RWPE2 (cell line): Measurements from ENCODE around the gene IQCF5.

Source experiments
- ATAC-seq: fragments of 200-7000 bp; cut with Tn5 transposase; 3 replicates; pipeline ENCODE4 v1.9.1; 2021; ENCODE audit warnings: low read depth
- DNase-seq: peaks from one replicate; pipeline ENCODE4 v3.0.0-alpha.2; 2020; ENCODE audit warnings: low spot score
- H3K27ac ChIP-seq: fragments of 450-650 bp; 2 replicates; pipeline ENCODE4 v1.5.1; 2017; ENCODE audit warnings: mild to moderate bottlenecking; ENCODE audit not compliant: poor library complexity, severe bottlenecking
- H3K27me3 ChIP-seq: fragments of 250-450 bp; sonication (Bioruptor Pico); 2 replicates; pipeline ENCODE4 v1.5.1; 2021; ENCODE audit warnings: mild to moderate bottlenecking, moderate library complexity; ENCODE audit not compliant: insufficient read depth, poor library complexity, severe bottlenecking
- H3K36me3 ChIP-seq: fragments of 250-450 bp; sonication (Bioruptor Pico); 2 replicates; pipeline ENCODE4 v1.5.1; 2020; ENCODE audit warnings: low read depth, mild to moderate bottlenecking, moderate library complexity
- H3K4me1 ChIP-seq: fragments of 250-450 bp; sonication (Bioruptor Pico); 2 replicates; pipeline ENCODE4 v1.5.1; 2021; ENCODE audit warnings: mild to moderate bottlenecking, moderate library complexity; ENCODE audit not compliant: insufficient read depth, poor library complexity, severe bottlenecking
- H3K4me3 ChIP-seq: fragments of 250-450 bp; sonication (Bioruptor Pico); 2 replicates; pipeline ENCODE4 v1.5.1; 2021; ENCODE audit warnings: mild to moderate bottlenecking, moderate library complexity; ENCODE audit not compliant: severe bottlenecking
- H3K9me3 ChIP-seq: fragments of 250-450 bp; sonication (Bioruptor Pico); 2 replicates; pipeline ENCODE4 v1.5.1; 2021; ENCODE audit warnings: mild to moderate bottlenecking, moderate library complexity; ENCODE audit not compliant: severe bottlenecking
- TF ChIP-seq, protein P1 (sequence below): fragments of 450-650 bp; IDR thresholded peaks from one replicate; pipeline ENCODE4 v1.5.1; 2017; ENCODE audit warnings: mild to moderate bottlenecking, moderate library complexity; ENCODE audit not compliant: poor library complexity, severe bottlenecking

Gene IQCF5

DNA sequence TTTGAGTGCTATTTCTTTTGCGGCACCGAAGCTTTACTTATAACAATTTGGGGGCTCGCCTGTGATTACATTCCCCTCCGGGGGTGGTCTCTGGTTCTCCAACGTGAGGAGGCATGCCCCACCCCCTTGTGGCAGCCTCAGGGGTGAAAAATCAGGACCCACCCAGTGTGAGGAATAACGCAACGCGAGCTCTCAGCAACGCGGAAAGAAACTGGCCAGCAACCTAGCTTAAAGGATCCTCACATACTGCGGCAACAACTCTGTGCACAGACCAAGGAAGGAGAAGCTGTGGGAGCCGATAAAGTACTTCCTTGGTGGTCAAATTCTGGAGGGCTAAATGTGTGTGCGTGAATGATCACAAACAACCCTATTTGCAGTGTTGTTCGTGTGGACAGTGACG is 22.0 kb upstream of the IQCF5 start:
- Histone ChIP-seq H3K27ac (peak overlapping the region; percentile 31), H3K27me3 (no peaks in the 10 kb centered on the region), H3K4me1 (no peaks in the 10 kb centered on the region), H3K4me3 (no peak overlapping the region), H3K36me3 (no peaks in the 10 kb centered on the region), H3K9me3 (no peaks in the 10 kb centered on the region)
- no peak for ATAC-seq
- DNase-seq: no peak
- TF ChIP-seq, protein P1, sequence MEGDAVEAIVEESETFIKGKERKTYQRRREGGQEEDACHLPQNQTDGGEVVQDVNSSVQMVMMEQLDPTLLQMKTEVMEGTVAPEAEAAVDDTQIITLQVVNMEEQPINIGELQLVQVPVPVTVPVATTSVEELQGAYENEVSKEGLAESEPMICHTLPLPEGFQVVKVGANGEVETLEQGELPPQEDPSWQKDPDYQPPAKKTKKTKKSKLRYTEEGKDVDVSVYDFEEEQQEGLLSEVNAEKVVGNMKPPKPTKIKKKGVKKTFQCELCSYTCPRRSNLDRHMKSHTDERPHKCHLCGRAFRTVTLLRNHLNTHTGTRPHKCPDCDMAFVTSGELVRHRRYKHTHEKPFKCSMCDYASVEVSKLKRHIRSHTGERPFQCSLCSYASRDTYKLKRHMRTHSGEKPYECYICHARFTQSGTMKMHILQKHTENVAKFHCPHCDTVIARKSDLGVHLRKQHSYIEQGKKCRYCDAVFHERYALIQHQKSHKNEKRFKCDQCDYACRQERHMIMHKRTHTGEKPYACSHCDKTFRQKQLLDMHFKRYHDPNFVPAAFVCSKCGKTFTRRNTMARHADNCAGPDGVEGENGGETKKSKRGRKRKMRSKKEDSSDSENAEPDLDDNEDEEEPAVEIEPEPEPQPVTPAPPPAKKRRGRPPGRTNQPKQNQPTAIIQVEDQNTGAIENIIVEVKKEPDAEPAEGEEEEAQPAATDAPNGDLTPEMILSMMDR: no peak

DNA sequence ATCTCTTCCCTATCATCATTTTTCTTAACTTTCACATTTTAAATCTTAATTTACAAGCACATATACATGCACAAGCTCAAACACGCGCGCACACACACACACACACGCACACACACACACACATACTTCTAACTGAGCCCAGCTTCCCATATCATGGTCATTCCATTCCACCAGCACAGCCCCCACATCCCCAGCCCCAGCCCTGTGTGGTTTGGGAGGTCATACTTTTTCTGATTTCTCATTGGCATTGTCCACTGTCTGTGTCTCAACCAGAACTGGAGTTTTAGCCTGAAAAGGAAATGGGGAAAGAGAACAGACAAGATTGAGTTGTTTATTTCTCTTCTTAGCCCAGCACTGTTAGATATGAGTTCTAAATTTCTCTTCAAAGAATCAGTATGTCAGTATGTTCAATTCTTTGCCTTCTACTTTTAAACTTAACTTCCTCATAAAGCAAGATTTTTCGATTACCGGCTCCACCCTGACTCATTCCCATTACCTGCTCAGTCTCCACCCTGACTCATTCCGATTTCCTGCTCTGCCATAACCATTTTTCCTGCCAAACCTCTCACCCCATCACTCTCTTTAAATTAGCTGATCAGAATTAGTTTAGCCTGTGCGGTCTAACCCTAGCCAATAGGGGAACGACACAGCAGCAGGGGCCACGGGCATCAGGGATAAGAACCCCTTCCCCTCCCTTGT is 21.4 kb upstream of the IQCF5 start:
- H3K27me3 ChIP-seq: no peaks in the 10 kb centered on the region
- no peaks in the 10 kb centered on the region for H3K36me3 ChIP-seq
- no peaks in the 10 kb centered on the region for H3K4me1 ChIP-seq
- H3K4me3 ChIP-seq: no peak overlapping the region
- ATAC-seq (no peak), DNase-seq (no peak)
- TF ChIP-seq, protein P1: no peak
- H3K27ac ChIP-seq: peak overlapping the region; percentile 31
- no peaks in the 10 kb centered on the region for H3K9me3 ChIP-seq

DNA sequence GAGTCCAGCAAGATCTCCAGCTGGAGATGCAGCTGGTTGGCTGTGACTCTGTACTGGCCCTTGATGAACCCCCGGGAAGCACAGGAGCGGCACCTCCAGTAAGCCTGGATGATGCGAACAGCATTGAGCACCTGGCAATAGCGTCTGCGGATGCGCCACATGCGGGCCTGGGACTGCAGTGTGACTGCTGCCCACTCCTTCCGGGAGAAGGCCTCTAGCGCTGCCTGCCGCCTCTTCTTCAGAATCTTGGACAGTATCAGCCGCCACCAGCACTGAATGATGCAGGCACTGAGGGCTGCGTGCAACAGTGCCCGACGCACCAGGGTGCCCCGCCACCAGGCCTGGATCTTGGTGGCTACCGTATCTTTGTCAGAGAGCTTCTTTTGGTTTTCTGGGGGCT is 19.5 kb upstream of the IQCF5 start:
- no peaks in the 10 kb centered on the region for H3K9me3 ChIP-seq
- TF ChIP-seq, protein P1: no peak
- no peak for DNase-seq
- H3K27me3 ChIP-seq: no peaks in the 10 kb centered on the region
- H3K27ac ChIP-seq: no peak overlapping the region
- H3K4me3 ChIP-seq: no peak overlapping the region
- H3K36me3 ChIP-seq: no peaks in the 10 kb centered on the region
- ATAC-seq: no peak
- no peaks in the 10 kb centered on the region for H3K4me1 ChIP-seq

DNA sequence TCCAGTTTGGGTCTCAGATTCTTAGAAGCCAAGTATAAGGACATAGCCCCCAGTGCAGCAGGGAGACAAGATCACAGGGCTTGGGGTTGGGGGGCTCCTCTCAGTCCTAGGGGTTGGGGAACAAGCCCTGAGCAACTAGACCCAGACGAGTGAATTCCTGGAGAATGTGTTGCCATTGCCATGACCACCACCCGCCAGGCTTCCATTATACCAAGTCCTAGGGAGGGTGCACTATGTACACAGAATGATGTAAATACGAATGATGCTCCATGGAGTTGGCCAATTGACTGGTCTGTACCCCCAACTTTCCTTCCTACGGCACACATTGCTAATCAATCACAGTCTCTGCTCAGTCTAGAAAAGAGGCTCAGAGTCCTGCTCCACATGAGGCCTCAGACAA is 19.0 kb upstream of the IQCF5 start:
- no peak overlapping the region for H3K4me3 ChIP-seq
- H3K27me3 ChIP-seq: no peaks in the 10 kb centered on the region
- TF ChIP-seq, protein P1: no peak
- H3K27ac ChIP-seq: no peak overlapping the region
- no peaks in the 10 kb centered on the region for H3K9me3 ChIP-seq
- H3K4me1 ChIP-seq: no peaks in the 10 kb centered on the region
- H3K36me3 ChIP-seq: no peaks in the 10 kb centered on the region
- DNase-seq (no peak), ATAC-seq (no peak)

DNA sequence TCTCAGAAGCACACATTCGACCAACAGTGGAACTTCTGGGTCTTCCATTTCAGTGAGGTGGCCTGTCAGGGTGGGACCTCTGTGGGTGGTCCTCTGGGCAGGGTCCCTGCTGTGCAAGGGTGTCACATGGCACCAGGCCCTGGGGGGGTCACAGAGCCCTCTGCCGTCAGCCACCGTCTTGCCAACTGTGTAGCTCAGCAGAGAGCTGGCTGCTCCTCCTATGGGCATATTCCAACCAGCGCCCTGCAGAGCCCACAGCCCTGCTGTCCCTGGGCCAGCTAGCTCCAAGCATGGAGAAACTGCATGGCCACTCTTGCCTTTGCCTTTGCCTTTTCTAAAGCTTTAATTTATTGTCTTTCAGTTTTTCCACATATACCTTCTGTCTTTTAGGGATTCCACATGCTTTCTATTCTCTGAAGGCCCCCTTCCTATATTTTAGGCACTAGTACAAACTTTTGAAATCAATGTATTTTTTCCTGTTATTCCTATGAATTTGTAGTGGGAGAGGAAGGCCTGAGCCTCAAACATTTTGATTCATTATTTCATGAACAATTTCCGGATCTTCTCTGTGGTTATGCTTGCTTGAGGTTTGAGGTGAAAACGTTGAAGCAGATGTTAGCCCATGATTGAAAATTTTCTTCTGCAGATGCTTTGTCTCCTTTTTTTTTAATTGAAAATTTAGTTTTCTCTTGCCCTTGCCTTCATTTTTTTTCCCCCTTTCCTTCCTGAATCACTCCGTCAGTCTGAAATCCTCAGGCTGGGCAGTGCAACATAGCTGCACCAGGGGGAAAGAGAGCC is 16.0 kb upstream of the IQCF5 start:
- TF ChIP-seq, protein P1: no peak
- H3K27ac ChIP-seq: no peak overlapping the region
- peaks cover 3% of the 10 kb centered on the region for H3K4me1 ChIP-seq
- H3K4me3 ChIP-seq: no peak overlapping the region
- no peaks in the 10 kb centered on the region for H3K36me3 ChIP-seq
- DNase-seq (no peak), ATAC-seq (no peak)
- H3K9me3 ChIP-seq: no peaks in the 10 kb centered on the region
- no peaks in the 10 kb centered on the region for H3K27me3 ChIP-seq
